Measurements from ENCODE around the gene PRODH2. TPM values are rescaled to one million over a fixed set of nuclear protein-coding genes. Genes with fewer than 3 reads are reported as not detected.
A peak's percentile ranks its signal among the peaks of the same experiment; 100 is the strongest.

PRODH2 gene
- total RNA-seq, 1 donor from 2014 or later = not detected

- Mint-ChIP-seq H3K4me1 (ENCODE audit: unreplicated experiment) (peaks cover 6% of the 10 kb centered on the region), H3K36me3 (ENCODE audit: low read depth, unreplicated experiment) (no peaks in the 10 kb centered on the region), H3K27me3 (ENCODE audit: unreplicated experiment) (peaks cover 7% of the 10 kb centered on the region), H3K9me3 (ENCODE audit: unreplicated experiment) (no peaks in the 10 kb centered on the region), H3K27ac (ENCODE audit: unreplicated experiment) (no peak overlapping the region), H3K4me3 (ENCODE audit: unreplicated experiment) (no peak overlapping the region)
- DNase-seq (ENCODE audit: low spot score) = no peak
- TF ChIP-seq CTCF (IDR thresholded peaks at IDR 0.05; ENCODE audit: unreplicated experiment) = no peak
These were observed 5.8 kb upstream of the PRODH2 start for GRCh38 chr19:35818445-35818844.

- peaks cover 7% of the 10 kb centered on the region for H3K27me3 Mint-ChIP-seq (ENCODE audit: unreplicated experiment)
- H3K4me3 Mint-ChIP-seq (ENCODE audit: unreplicated experiment) = no peak overlapping the region
- peaks cover 6% of the 10 kb centered on the region for H3K4me1 Mint-ChIP-seq (ENCODE audit: unreplicated experiment)
These were observed 4.2 kb upstream of the PRODH2 start for GRCh38 chr19:35816846-35817245.

GRCh38 chr19:35816262-35816661, 3.6 kb upstream of the PRODH2 start:
- peaks cover 7% of the 10 kb centered on the region for H3K27me3 Mint-ChIP-seq (ENCODE audit: unreplicated experiment)
- H3K9me3 Mint-ChIP-seq (ENCODE audit: unreplicated experiment) = no peaks in the 10 kb centered on the region
- peak overlapping the region; percentile 27 for H3K27ac Mint-ChIP-seq (ENCODE audit: unreplicated experiment)
- H3K4me1 Mint-ChIP-seq (ENCODE audit: unreplicated experiment) = peaks cover 6% of the 10 kb centered on the region
- TF ChIP-seq CTCF (IDR thresholded peaks at IDR 0.05; ENCODE audit: unreplicated experiment) = no peak
- no peaks in the 10 kb centered on the region for H3K36me3 Mint-ChIP-seq (ENCODE audit: low read depth, unreplicated experiment)
- no peak for DNase-seq (ENCODE audit: low spot score)
- peak overlapping the region; percentile 78 for H3K4me3 Mint-ChIP-seq (ENCODE audit: unreplicated experiment)

More at GRCh38 chr19:35816846-35817245, 4.2 kb upstream of the PRODH2 start:
- Mint-ChIP-seq H3K36me3 (ENCODE audit: low read depth, unreplicated experiment) (no peaks in the 10 kb centered on the region), H3K27ac (ENCODE audit: unreplicated experiment) (no peak overlapping the region), H3K9me3 (ENCODE audit: unreplicated experiment) (no peaks in the 10 kb centered on the region)
- no peak for TF ChIP-seq CTCF (IDR thresholded peaks at IDR 0.05; ENCODE audit: unreplicated experiment)
- DNase-seq (ENCODE audit: low spot score) = no peak

- H3K27ac Mint-ChIP-seq (ENCODE audit: unreplicated experiment) = no peak overlapping the region
- TF ChIP-seq CTCF (IDR thresholded peaks at IDR 0.05; ENCODE audit: unreplicated experiment) = no peak
These were observed 622 bp upstream of the PRODH2 start for GRCh38 chr19:35813043-35813890.

More at GRCh38 chr19:35813043-35813890, 622 bp upstream of the PRODH2 start:
- Mint-ChIP-seq H3K9me3 (ENCODE audit: unreplicated experiment) (no peaks in the 10 kb centered on the region), H3K36me3 (ENCODE audit: low read depth, unreplicated experiment) (no peaks in the 10 kb centered on the region), H3K4me3 (ENCODE audit: unreplicated experiment) (no peak overlapping the region), H3K27me3 (ENCODE audit: unreplicated experiment) (peaks cover 3% of the 10 kb centered on the region), H3K4me1 (ENCODE audit: unreplicated experiment) (peaks cover 4% of the 10 kb centered on the region)
- no peak for DNase-seq (ENCODE audit: low spot score)
